GM21737 (cell line): ENCODE measurements around the gene RNU4-1.
"Not testable (repeated sequence)": the region's sequence is repeated elsewhere in the genome, so short reads cannot be mapped to it uniquely, and the experiment has no call there.

Source experiments
- ATAC-seq: cut with Tn5 transposase; IDR thresholded peaks from one replicate; pipeline ENCODE4 v1.9.1; 2021; ENCODE audit warnings: mild to moderate bottlenecking, moderate library complexity; ENCODE audit not compliant: unreplicated experiment

The RNU4-1 gene

DNA sequence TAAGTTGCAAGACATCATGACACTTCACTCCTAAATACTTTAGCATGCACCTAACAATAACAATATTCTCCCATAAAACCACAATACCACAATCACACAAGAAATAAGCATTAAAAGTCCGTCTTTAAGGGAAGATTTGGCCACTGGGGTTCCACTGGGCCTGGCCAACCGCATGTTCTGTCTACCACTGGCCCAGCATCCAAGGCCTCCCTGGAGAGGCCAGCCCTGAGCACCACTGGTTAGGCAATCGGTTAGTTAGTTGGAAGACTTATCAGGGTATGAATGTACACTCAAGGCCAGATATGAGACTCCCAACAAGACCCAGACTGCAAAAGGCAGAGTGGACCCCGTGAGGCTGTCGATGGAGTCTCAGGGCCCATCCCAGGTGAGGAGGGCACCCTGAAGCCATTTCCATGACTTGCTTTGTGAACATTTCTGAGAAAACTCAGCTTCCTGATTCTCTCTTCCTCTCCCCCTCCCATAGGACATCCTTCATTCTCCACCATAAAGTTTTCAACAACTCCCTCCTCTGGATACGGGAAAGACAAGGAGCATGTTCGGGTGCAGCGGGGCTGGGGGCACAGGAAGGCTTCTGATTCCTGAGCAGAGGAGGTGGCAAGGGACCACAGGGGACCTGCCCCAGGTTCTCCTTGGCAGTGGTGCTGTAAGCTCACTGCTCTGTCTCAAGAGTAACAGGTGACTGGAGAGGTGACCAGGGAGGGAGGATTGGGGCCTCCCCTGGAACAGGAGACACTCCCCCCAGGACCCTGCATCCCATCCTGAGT, 33.4 kb downstream of the RNU4-1 start:
- no peak for ATAC-seq

DNA sequence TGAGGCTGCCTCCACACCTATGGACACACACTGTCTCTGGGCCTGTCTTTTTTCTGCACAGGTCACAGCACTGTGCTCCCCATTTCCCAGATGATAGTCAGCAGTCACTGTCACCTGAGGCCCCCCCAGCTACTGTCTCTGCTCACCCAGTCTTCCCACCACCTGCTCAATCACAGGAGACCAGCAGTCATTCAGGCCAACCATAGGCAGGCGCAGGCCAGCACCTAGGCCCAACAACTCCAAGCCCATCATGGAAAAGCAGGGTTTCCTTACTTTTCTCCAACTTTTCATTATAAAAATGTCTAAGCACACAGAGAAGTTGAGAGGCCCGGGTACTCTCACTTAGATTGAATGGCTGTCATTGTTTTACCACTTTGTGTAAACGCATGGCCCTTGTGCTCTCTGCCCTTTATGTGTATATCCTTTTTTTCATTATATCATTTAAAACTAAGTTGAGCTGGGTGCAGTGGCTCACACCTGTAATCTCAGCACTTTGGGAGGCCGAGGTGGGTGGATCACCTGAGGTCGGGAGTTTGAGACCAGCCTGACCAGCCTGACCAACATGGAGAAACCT, 34.6 kb downstream of the RNU4-1 start:
- no peak for ATAC-seq

DNA sequence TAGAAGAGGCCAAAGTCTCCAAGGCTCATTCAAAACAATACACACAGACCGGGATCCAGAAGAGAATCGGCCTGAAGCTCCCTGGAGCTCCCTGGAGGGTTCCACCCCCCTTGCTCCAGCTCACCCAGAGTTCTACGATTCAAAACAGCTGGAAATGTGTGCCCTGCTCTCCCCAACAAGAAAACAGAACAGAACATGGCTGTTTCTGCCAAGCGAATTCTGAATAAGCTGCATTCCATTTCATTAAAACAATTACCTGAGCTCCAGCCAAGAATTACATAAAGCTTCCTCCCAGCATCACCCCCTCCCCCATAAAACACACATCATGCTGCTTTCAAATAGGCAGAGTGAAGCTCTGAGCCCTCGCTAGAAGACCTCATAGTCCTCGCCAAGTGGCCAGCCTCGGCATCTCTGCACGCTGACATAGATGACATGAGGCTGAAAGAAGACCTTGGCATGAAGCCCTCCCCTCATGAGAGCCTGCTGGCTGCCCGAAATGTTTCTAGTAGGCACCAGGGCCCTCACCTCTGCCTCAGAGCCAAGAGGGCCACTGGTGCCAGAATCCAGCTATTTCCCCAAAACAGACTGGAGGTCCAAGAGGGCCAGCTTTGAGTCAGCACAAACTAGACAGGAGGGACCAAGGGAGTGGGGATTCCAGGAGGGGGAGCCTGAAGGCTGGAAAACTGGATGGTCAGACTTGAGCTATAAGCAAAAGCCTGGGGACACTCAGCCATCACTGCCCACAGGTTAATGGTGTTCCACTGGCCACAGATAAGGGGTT, 35.8 kb downstream of the RNU4-1 start:
- no peak for ATAC-seq

DNA sequence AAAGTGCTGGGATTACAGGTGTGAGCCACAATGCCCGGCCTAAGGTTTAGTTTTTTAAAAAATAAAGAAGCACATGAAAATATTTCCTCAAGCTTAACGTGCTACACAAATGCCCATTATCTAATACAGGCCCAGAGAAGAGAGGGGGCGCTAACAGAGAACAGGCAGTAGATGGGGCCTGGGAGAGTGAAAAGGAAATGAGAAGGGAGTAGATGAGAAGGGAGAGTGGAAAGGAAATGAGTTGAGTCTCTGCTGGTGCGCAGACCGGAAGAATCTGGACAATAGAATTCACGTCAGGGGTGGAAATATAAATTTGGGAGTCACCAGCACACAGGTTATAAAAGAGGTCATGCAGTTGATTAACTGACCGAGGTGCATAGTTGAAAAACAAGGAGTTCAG, 38.2 kb downstream of the RNU4-1 start:
- ATAC-seq = no peak

DNA sequence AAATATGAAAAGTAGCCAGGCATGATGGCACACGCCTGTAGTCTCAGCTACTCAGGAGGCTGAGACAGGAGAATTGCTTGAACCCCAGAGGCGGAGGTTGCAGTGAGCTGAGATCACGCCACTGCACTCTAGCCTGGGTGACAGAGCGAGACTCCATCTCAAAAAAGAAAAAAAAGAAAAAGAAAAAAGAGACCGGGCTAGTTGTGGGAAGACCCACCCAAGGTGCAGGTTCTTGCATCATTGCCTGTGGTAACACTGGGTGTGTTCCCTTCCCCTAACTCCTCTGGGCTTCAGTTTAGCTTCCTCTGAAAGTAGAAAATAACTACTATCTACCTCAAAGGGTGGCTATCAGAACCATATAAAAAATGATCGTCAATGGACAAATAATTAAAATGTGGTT, 39.7 kb downstream of the RNU4-1 start:
- not testable (repeated sequence) for ATAC-seq

DNA sequence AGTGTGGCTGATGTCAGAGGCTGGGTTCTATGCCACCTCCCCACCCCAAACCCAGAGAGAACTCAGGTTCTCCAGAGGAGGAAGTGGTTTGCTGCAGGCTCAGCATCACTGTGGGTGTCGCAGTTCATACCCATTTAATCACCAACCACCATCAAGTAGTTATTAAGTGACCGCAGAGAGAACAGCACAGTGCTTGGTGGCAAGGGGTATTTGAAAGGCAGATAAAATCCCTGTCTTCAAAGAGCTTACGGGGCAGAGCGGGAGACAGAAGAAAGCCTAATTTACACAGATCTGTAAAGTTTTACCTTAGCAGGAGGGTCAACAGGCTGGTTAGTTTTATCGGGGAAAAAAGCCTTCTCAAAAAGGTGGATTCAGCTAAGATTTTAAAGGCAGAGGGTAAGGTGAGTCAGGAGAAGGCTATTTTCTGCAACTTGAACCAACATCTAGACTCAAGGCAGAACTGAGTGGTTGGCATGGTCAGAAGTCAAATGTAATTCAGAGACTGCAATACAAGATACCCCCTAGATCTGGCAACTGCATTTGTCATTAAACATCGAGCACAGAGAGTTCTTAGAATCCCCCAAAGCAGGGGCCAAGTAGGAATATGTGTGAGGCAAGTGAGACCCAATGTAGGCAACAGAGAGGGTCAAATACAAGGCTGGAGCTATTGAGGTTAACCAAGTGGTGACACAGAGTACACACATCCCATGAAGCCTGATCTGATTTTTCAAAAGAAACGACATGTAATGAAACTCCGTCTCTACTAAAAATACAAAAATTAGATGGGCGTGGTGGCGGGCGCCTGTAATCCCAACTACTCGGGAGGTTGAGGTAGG, 40.7 kb downstream of the RNU4-1 start:
- no peak for ATAC-seq

DNA sequence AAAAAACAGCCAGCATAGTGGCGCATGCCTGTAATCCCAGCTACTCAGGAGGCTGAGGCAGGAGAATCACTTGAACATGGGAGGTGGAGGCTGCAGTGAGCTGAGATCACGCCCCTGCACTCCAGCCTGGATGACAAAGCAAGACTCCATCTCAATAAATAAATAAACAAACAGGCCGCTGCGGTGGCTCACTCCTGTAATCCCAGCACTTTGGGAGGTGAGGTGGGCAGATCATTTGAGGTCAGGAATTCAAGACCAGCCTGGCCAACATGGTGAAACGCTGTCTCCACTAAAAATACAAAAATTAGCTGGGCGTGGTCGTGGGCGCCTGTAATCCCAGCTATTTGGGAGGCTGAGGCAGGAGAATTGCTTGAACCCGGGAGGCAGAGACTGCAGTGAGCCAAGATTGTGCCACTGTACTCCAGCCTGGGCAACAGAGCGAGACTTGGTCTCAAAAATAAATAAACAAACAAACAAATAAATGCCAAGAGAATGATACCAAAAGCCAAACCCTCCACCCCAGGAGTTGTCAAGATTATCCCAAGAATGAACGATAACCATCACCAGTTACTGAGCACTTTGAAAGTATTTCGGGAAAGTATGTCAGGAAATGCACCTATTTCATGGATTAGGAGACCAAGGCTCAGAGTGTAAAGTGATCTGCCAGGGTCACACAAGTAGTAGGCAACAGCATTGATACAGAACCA, 41.5 kb downstream of the RNU4-1 start:
- ATAC-seq = not testable (repeated sequence)

DNA sequence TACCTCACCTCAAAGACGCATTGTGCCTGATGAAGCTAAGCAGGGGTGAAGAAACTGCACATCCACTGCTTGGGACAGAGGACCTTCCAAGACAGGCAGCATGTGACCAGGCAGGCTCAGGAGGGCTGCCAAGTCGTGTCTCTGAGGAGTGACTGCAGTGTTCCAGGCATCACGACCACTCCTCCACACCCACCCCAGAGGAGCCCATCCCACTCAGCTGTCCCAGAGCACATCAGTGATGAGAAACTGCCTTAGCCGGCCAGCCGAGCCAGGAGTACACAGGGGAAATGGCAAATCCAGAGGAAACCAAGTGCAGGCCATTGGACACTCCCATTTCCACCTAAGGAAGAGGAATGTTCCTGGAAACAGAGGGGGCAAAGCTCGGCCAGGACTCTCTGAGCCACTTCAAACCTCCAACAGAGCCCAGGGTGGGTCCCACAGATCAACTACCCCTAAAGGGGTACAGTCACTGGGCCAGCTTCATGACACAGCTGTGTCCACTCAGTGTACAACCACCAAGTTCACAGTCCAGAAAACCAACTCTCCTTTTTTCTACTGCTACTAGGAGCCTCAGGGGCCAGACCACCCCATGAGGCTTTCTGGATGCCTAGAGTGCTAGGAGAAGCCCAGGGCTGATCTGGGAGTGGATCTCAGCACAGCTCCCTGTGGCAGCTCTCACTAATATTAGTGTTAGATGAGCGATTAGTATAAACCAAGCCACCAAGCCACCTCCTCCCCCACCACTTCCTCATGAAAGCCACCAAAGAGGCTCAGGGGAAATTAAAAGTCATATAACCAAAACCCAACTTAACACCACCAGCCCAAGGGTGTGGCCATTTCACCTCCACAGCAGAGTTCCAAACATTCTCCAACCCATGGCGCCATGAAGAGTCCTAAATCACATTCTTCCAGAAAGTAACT, 42.9 kb downstream of the RNU4-1 start:
- no peak for ATAC-seq

DNA sequence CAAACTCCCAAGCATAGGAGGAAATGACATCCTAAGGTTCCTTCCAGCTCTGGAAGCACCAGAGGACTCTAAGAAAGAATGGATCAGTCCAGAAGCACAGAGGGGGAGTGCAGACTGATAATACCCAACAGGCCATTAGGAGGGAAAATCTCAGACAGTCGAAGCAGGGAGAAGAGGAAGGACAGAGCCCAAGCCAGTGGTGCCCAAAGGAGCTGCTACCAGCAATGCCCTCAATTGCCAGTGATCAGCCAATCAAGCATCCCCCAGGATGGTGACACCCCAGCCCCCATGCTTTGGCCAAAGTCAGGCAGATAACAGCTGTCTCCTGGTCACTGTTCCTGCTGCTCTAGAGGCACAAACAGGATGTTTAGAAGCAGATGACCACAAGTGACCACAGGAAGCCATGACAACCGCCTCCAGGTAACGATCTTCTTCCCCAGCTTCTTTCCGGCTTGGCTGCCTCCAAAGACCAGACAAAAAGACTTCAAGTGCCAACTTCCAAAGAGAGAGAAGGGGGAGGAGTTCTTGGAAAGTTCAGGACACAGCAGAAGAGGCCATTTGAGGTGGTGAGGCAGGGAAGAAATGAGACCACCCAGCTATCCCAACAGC, 43.7 kb downstream of the RNU4-1 start:
- no peak for ATAC-seq

DNA sequence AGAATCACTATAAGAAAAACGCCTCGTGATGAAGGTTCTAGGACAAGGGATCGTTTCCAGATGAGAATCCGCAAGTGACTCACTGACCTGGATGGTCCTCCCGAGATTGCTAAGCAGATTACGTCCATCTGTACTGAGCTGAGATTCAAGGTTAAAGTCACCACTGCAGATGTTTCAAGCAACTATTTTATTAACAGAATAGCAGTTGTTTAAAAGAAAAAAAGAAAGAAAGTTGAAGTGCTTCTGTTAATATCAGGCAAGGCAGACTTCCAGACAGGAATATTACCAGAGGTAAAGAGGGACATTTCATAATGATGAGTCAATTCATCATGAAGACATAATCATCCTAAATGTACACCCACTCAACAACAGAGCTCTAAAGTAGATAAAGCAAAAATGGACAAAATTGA, 45.4 kb downstream of the RNU4-1 start:
- ATAC-seq = no peak

DNA sequence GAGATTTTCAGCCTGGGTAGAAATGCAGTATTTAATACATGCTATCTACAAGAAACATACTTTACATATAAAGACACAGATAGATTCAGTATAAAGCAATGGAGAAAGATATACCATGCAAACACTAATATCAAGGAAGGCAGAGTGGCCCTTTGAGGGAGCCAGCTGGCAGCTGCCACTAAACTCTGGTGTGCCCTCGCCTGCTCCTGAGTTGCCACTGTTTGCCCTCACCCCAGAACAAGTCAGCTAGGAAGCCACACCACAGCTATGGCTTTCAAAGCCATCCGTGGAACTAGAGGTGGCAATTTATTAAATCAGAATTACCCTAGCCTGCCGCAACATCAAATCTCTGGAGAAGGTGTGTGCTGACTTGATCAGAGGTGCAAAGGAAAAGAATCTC, 45.9 kb downstream of the RNU4-1 start:
- no peak for ATAC-seq

DNA sequence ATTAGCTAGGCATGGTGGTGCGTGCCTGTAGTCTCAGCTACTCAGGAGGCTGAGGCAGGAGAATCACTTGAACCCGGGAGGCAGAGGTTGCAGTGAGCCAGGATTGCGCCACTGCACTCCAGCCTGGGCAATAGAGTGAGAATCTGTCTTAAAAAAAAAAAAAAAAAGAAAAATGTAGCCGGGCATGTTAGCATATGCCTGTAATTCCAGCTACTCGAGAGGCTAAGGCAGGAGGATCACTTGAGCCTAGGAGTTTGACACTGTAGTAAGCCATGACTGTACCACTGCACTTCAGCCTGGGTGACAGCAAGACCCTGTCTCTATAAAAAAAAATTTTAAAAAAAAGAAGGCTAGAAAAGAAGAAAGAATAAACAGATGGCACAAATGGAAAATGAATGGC, 46.3 kb downstream of the RNU4-1 start:
- ATAC-seq = not testable (repeated sequence)
